ENCODE results near the gene SKIC3.

DNA sequence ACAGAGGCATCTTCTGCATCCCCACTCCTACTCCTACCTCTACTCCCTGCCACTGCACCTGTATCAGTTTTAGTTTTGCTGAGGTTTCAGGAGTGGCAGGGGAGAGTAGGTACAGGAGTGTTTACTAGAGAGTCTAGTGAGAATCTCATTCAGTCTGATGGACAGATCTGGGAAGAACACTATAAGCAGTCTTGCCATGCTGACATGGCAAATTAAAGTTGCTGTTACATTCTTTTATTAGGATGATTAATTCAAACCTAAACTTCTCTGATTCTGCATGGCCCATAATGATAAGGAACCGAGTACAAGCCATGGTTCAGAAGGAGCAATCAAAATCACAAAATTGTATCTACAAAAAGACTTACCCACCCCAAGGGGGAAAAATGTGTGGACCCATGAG is 7.5 kb upstream of the SKIC3 start:
- TF ChIP-seq, protein P1, sequence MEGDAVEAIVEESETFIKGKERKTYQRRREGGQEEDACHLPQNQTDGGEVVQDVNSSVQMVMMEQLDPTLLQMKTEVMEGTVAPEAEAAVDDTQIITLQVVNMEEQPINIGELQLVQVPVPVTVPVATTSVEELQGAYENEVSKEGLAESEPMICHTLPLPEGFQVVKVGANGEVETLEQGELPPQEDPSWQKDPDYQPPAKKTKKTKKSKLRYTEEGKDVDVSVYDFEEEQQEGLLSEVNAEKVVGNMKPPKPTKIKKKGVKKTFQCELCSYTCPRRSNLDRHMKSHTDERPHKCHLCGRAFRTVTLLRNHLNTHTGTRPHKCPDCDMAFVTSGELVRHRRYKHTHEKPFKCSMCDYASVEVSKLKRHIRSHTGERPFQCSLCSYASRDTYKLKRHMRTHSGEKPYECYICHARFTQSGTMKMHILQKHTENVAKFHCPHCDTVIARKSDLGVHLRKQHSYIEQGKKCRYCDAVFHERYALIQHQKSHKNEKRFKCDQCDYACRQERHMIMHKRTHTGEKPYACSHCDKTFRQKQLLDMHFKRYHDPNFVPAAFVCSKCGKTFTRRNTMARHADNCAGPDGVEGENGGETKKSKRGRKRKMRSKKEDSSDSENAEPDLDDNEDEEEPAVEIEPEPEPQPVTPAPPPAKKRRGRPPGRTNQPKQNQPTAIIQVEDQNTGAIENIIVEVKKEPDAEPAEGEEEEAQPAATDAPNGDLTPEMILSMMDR (IDR thresholded peaks at IDR 0.05) = no peak
- no peak for TF ChIP-seq POLR2A (IDR thresholded peaks at IDR 0.05)
